Parathyroid adenoma (tissue), 2 donors: ENCODE measurements around the gene CXCL16.

ENCODE experiments used
- H2AFZ ChIP-seq: fragments of 300-600 bp; sonication (generic); one replicate; pipeline ENCODE4 v1.7.0; 2017; ENCODE audit warnings: antibody characterized with exemption, mild to moderate bottlenecking
- H3K27ac ChIP-seq: fragments of 300-600 bp; sonication (generic); one replicate; pipeline ENCODE4 v1.7.0; 2017
- H3K27me3 ChIP-seq: fragments of 300-600 bp; sonication (generic); one replicate; pipeline ENCODE4 v1.7.0; 2017; ENCODE audit warnings: low read length; ENCODE audit not compliant: control insufficient read depth, insufficient read depth
- H3K36me3 ChIP-seq: fragments of 300-600 bp; sonication (generic); one replicate; pipeline ENCODE4 v1.7.0; 2017; ENCODE audit warnings: low read length; ENCODE audit not compliant: control insufficient read depth, insufficient read depth
- H3K4me1 ChIP-seq: fragments of 300-600 bp; sonication (generic); one replicate; pipeline ENCODE4 v1.7.0; 2017; ENCODE audit warnings: control low read depth
- H3K4me2 ChIP-seq: fragments of 300-600 bp; sonication (generic); one replicate; pipeline ENCODE4 v1.7.0; 2017; ENCODE audit warnings: low read length
- H3K4me3 ChIP-seq: fragments of 300-600 bp; sonication (generic); one replicate; pipeline ENCODE4 v1.7.0; 2017; ENCODE audit warnings: low read depth, low read length
- H3K79me2 ChIP-seq: fragments of 300-600 bp; sonication (generic); one replicate; pipeline ENCODE4 v1.7.0; 2017; ENCODE audit warnings: control low read depth
- H3K9ac ChIP-seq: fragments of 300-600 bp; sonication (generic); one replicate; pipeline ENCODE4 v1.7.0; 2017; ENCODE audit warnings: mild to moderate bottlenecking
- H3K9me3 ChIP-seq: fragments of 300-600 bp; sonication (generic); one replicate; pipeline ENCODE4 v1.7.0; 2017; ENCODE audit warnings: low read length; ENCODE audit not compliant: control insufficient read depth
- CTCF ChIP-seq: fragments of 300-600 bp; sonication (generic); IDR thresholded peaks from one replicate; pipeline ENCODE4 v1.7.0; 2017; ENCODE audit warnings: antibody characterized with exemption, mild to moderate bottlenecking
- donor health status: primary hyperparathyroidism.

CXCL16 gene

GRCh38 chr17:4720787-4721186 lies 18.9 kb downstream of the CXCL16 start:
- Histone ChIP-seq H3K27ac (no peak overlapping the region), H3K4me2 (no peak overlapping the region), H2AFZ (no peak overlapping the region), H3K4me3 (no peak overlapping the region), H3K27me3 (no peaks in the 10 kb centered on the region), H3K4me1 (no peaks in the 10 kb centered on the region), H3K9ac (no peak overlapping the region), H3K36me3 (no peaks in the 10 kb centered on the region), H3K79me2 (no peaks in the 10 kb centered on the region), H3K9me3 (no peaks in the 10 kb centered on the region)
- TF ChIP-seq CTCF = no peak

GRCh38 chr17:4719684-4720221 lies 20.0 kb downstream of the CXCL16 start:
- Histone ChIP-seq H3K36me3 (no peaks in the 10 kb centered on the region), H3K4me1 (no peaks in the 10 kb centered on the region), H3K27me3 (no peaks in the 10 kb centered on the region), H3K4me2 (no peak overlapping the region), H3K4me3 (no peak overlapping the region), H2AFZ (no peak overlapping the region), H3K9me3 (no peaks in the 10 kb centered on the region), H3K27ac (no peak overlapping the region), H3K79me2 (no peaks in the 10 kb centered on the region), H3K9ac (no peak overlapping the region)
- TF ChIP-seq CTCF = no peak

GRCh38 chr17:4719146-4719545 lies 20.6 kb downstream of the CXCL16 start:
- Histone ChIP-seq H3K27ac (no peak overlapping the region), H3K4me1 (no peaks in the 10 kb centered on the region), H3K4me3 (no peak overlapping the region), H3K79me2 (no peaks in the 10 kb centered on the region), H3K9me3 (no peaks in the 10 kb centered on the region), H3K9ac (no peak overlapping the region), H2AFZ (no peak overlapping the region), H3K27me3 (no peaks in the 10 kb centered on the region), H3K4me2 (no peak overlapping the region), H3K36me3 (no peaks in the 10 kb centered on the region)
- TF ChIP-seq CTCF = no peak

GRCh38 chr17:4718276-4718675 lies 21.5 kb downstream of the CXCL16 start:
- Histone ChIP-seq H3K4me1 (no peaks in the 10 kb centered on the region), H2AFZ (no peak overlapping the region), H3K4me3 (no peak overlapping the region), H3K79me2 (no peaks in the 10 kb centered on the region), H3K27ac (no peak overlapping the region), H3K27me3 (no peaks in the 10 kb centered on the region), H3K9ac (no peak overlapping the region), H3K4me2 (no peak overlapping the region), H3K36me3 (no peaks in the 10 kb centered on the region), H3K9me3 (no peaks in the 10 kb centered on the region)
- no peak for TF ChIP-seq CTCF

- no peak overlapping the region for H3K4me2 ChIP-seq
- no peak overlapping the region for H3K9ac ChIP-seq
- no peak for TF ChIP-seq CTCF
- no peaks in the 10 kb centered on the region for H3K79me2 ChIP-seq
- H3K27me3 ChIP-seq = no peaks in the 10 kb centered on the region
- no peaks in the 10 kb centered on the region for H3K36me3 ChIP-seq
- no peaks in the 10 kb centered on the region for H3K9me3 ChIP-seq
- H3K27ac ChIP-seq = no peak overlapping the region
- H3K4me3 ChIP-seq = no peak overlapping the region
- no peak overlapping the region for H2AFZ ChIP-seq
- H3K4me1 ChIP-seq = no peaks in the 10 kb centered on the region
These were observed 21.9 kb downstream of the CXCL16 start for GRCh38 chr17:4717791-4718190.
